HepG2 (cell line): ENCODE measurements around the gene RUNX2. TPM values are rescaled to one million over a fixed set of nuclear protein-coding genes. Genes with fewer than 3 reads are reported as not detected.

ENCODE experiments used
- ATAC-seq: fragments of 200-7000 bp; cut with Tn5 transposase; 3 replicates; pipeline ENCODE4 v1.9.1; 2020; ENCODE audit warnings: mild to moderate bottlenecking, moderate library complexity
- BruUV-seq: library from RNA; stranded (reverse); fragments of 400-500 nt; replicated peaks from 2 replicates; lab custom pipeline; 2021; lab: Mats Ljungman, UMichigan
- CTCF ChIA-PET: fragments of 300-600 bp; formaldehyde crosslinking; extraction: SDS; loops from one replicate; lab custom pipeline; 2021; ENCODE audit warnings: low total read pairs, inconsistent platforms, low intra/inter-chr PET ratio; lab: Yijun Ruan, JAX
- POLR2A ChIA-PET: fragments of 350-600 bp; sonication (Branson Sonifier 250); formaldehyde crosslinking; loops from one replicate; lab custom pipeline; 2020; ENCODE audit warnings: antibody characterized with exemption, inconsistent platforms; lab: Yijun Ruan, JAX
- DNase-seq: peaks from one replicate; pipeline ENCODE4 v3.0.0-alpha.2; 2015; ENCODE audit warnings: low spot score
- FAIRE-seq: peaks from 3 replicates; lab custom pipeline; 2011; peaks lifted over from hg19 to GRCh38; lab: Jason Lieb, UNC
- H2AFZ ChIP-seq: one replicate; pipeline ENCODE4 v1.6.1; 2011; ENCODE audit warnings: low read length, inconsistent platforms
- H3K27ac ChIP-seq: fragments of 300-600 bp; 3 replicates; pipeline ENCODE4 v1.8.0; 2011; ENCODE audit warnings: mixed run types, mild to moderate bottlenecking, mixed read lengths, low read length, inconsistent platforms; ENCODE audit not compliant: insufficient read depth; ENCODE audit errors: extremely low read length
- H3K27me3 ChIP-seq, 2 experiments: fragments of 200-600 bp in 1 of 2; 2 replicates in 1 of 2; 3 replicates in 1 of 2; pipeline versions ENCODE4 v1.6.0 to v1.8.0; 2011; ENCODE audit warnings: low read length in 2 of 2, mild to moderate bottlenecking in 2 of 2, moderate library complexity in 2 of 2, inconsistent platforms in 1 of 2; ENCODE audit not compliant: insufficient read depth in 2 of 2, control insufficient read depth in 1 of 2
- H3K36me3 ChIP-seq, 2 experiments: fragments of 200-600 bp in 1 of 2; replicated peaks in 1 of 2; 2 replicates in 1 of 2; 3 replicates in 1 of 2; pipeline versions ENCODE4 v1.5.1 to v1.8.0; 2011; ENCODE audit warnings: low read length in 2 of 2, inconsistent platforms in 1 of 2; ENCODE audit not compliant: insufficient read depth in 2 of 2, control insufficient read depth in 1 of 2
- H3K4me1 ChIP-seq: 2 replicates; pipeline ENCODE4 v1.5.1; 2012; ENCODE audit warnings: low read length, inconsistent platforms; ENCODE audit not compliant: insufficient read depth
- H3K4me2 ChIP-seq: 2 replicates; pipeline ENCODE4 v1.6.0; 2011; ENCODE audit warnings: low read depth, low read length, inconsistent platforms
- H3K4me3 ChIP-seq, 3 experiments: fragments of 200-600 bp in 1 of 3; sonication (generic), shearing (Covaris generic) in 1 of 3; replicated peaks in 1 of 3; 2 replicates each; pipeline ENCODE4 v1.5.1; 2011 to 2016; ENCODE audit warnings: low read length in 3 of 3, inconsistent platforms in 2 of 3, low read depth in 2 of 3, mild to moderate bottlenecking in 2 of 3, control low read depth in 1 of 3, mixed read lengths in 1 of 3; ENCODE audit not compliant: insufficient read depth in 1 of 3
- H3K79me2 ChIP-seq: one replicate; pipeline ENCODE4 v1.6.1; 2011; ENCODE audit warnings: low read length, inconsistent platforms; ENCODE audit not compliant: insufficient read depth
- H3K9ac ChIP-seq: 2 replicates; pipeline ENCODE4 v1.6.0; 2011; ENCODE audit warnings: mild to moderate bottlenecking, low read depth, low read length, inconsistent platforms; ENCODE audit not compliant: insufficient read depth
- H3K9me3 ChIP-seq: 2 replicates; pipeline ENCODE4 v1.5.1; 2012; ENCODE audit warnings: mild to moderate bottlenecking, low read length
- H4K20me1 ChIP-seq: 2 replicates; pipeline ENCODE4 v1.6.0; 2011; ENCODE audit warnings: inconsistent platforms, mild to moderate bottlenecking, low read length, moderate library complexity; ENCODE audit not compliant: insufficient read depth
- DPF2 ChIP-seq: sonication (generic); formaldehyde crosslinking; IDR thresholded peaks from 2 replicates; pipeline ENCODE4 v1.4.0; 2020; ENCODE audit warnings: mild to moderate bottlenecking, low read depth, missing genetic modification reagents, borderline replicate concordance
- KAT7 ChIP-seq: IDR thresholded peaks from 2 replicates; pipeline ENCODE4 v1.6.1; 2018; ENCODE audit warnings: borderline replicate concordance, missing compliant biosample characterization
- MYC ChIP-seq: sonication (generic); formaldehyde crosslinking; IDR thresholded peaks from 2 replicates; pipeline ENCODE4 v1.9.0; 2021; ENCODE audit warnings: missing genetic modification reagents, borderline replicate concordance
- SCMH1 ChIP-seq: sonication (generic); formaldehyde crosslinking; IDR thresholded peaks from 2 replicates; pipeline ENCODE4 v1.9.0; 2021; ENCODE audit warnings: missing genetic modification reagents, mild to moderate bottlenecking, borderline replicate concordance
- STAT5B ChIP-seq: sonication (generic); formaldehyde crosslinking; IDR thresholded peaks from 2 replicates; pipeline ENCODE4 v1.4.0; 2020; ENCODE audit warnings: missing genetic modification reagents
- TGIF2 ChIP-seq: IDR thresholded peaks from 2 replicates; pipeline ENCODE4 v1.6.1; 2016; ENCODE audit warnings: control low read depth, missing compliant biosample characterization
- ZC3H4 ChIP-seq: sonication (generic); formaldehyde crosslinking; IDR thresholded peaks from 2 replicates; pipeline ENCODE4 v1.4.0; 2020; ENCODE audit warnings: missing genetic modification reagents, borderline replicate concordance
- ZFP82 ChIP-seq: sonication (generic); formaldehyde crosslinking; IDR thresholded peaks from 2 replicates; pipeline ENCODE4 v1.5.1; 2020; ENCODE audit warnings: mild to moderate bottlenecking, missing genetic modification reagents, borderline replicate concordance
- ZMAT3 ChIP-seq: sonication (generic); formaldehyde crosslinking; conservative IDR thresholded peaks from 2 replicates; pipeline ENCODE4 v1.7.0; 2021; ENCODE audit warnings: missing genetic modification reagents
- ZNF205 ChIP-seq: IDR thresholded peaks from 2 replicates; pipeline ENCODE4 v1.6.1; 2018; ENCODE audit warnings: missing biosample characterization, missing genetic modification reagents
- ZNF580 ChIP-seq: IDR thresholded peaks from 2 replicates; pipeline ENCODE4 v1.6.1; 2016; ENCODE audit warnings: low read depth, borderline replicate concordance
- ZNF749 ChIP-seq: sonication (generic); formaldehyde crosslinking; IDR thresholded peaks from 2 replicates; pipeline ENCODE4 v1.8.0; 2022; ENCODE audit warnings: mild to moderate bottlenecking, missing genetic modification reagents, moderate library complexity, borderline replicate concordance
- ZNF75D ChIP-seq: sonication (generic); formaldehyde crosslinking; IDR thresholded peaks from 2 replicates; pipeline ENCODE4 v1.8.1; 2023; ENCODE audit warnings: missing genetic modification reagents, mild to moderate bottlenecking, borderline replicate concordance
- ZNF777 ChIP-seq: sonication (generic); formaldehyde crosslinking; IDR thresholded peaks from 2 replicates; pipeline ENCODE4 v1.4.0; 2020; ENCODE audit warnings: missing genetic modification reagents
- in situ Hi-C: cut with HindIII; loops from 2 replicates; pipeline ENCODE4 v1.10.0; 2017; ENCODE audit warnings: low pct_unique_long_range_greater_than_20kb; ENCODE audit not compliant: extremely low pct_ligation_motif_present
- intact Hi-C: fragments of 100-400 bp; cut with micrococcal nuclease; formaldehyde crosslinking; loops from one replicate; pipeline ENCODE4 v1.10.0; 2022; ENCODE audit not compliant: unreplicated experiment
- polyA plus RNA-seq, 8 experiments: library from polyadenylated mRNA; depleted of rRNA in 3 of 8; stranded (reverse) in 7 of 8; unstranded in 1 of 8; fragments of >200 nt; fragmentation: Illumina TruSeq in 4 of 8; extraction: Trizol in 4 of 8; gene quantifications; 2 replicates each; pipeline versions ENCODE4 v1.2.1 to v1.2.3, GENCODE V29; 2011 to 2016; ENCODE audit warnings: low read depth in 4 of 8, missing spikeins in 1 of 8, mixed read lengths in 1 of 8; ENCODE audit not compliant: insufficient read depth in 1 of 8
- total RNA-seq, 5 experiments: library from RNA; depleted of rRNA; stranded (reverse); fragments of >200 nt; fragmentation: Illumina TruSeq; extraction: Trizol; gene quantifications; 2 replicates each; pipeline ENCODE4 v1.2.3, GENCODE V29; 2016; ENCODE audit warnings: low read depth in 1 of 5
- TF ChIP-seq, protein P1 (sequence below): sonication (generic); formaldehyde crosslinking; IDR thresholded peaks from 2 replicates; pipeline ENCODE4 v1.4.0; 2020; ENCODE audit warnings: mild to moderate bottlenecking, missing genetic modification reagents

RUNX2 gene
- total and polyA plus RNA-seq, 2 of the 13 experiments (the other 11 are each of a cell fraction or from before 2014, with no cell fraction given), result not detected

- Histone ChIP-seq H4K20me1 (no peaks in the 10 kb centered on the region), H3K4me1 (no peaks in the 10 kb centered on the region), H3K9ac (no peak overlapping the region), H3K9me3 (no peaks in the 10 kb centered on the region), H3K27me3 (no peaks in the 10 kb centered on the region), H3K4me3 (no peak overlapping the region), H3K27ac (no peak overlapping the region), H3K79me2 (no peaks in the 10 kb centered on the region), H3K36me3 (peaks cover 2 to 3% of the 10 kb centered on the region in 2 experiments; a peak in 1 of 5 replicates), H2AFZ (no peak overlapping the region), H3K4me2 (no peak overlapping the region)
- ChIA-PET CTCF (no interaction called here), POLR2A (no interaction called here)
- BruUV-seq, result no TSS peak
- intact Hi-C loops (loop anchor here (10.0 kb wide), 1 partner anchor 85 kb away; no protein-coding TSS in a partner anchor), in situ Hi-C loops (no loop called here)
- ATAC-seq, result no peak
- no peak for TF ChIP-seq TGIF2 (CRISPR knock-in tag)
- no peak for TF ChIP-seq SCMH1 (CRISPR knock-in tag)
- TF ChIP-seq ZNF777, result no peak
- TF ChIP-seq, protein P1, sequence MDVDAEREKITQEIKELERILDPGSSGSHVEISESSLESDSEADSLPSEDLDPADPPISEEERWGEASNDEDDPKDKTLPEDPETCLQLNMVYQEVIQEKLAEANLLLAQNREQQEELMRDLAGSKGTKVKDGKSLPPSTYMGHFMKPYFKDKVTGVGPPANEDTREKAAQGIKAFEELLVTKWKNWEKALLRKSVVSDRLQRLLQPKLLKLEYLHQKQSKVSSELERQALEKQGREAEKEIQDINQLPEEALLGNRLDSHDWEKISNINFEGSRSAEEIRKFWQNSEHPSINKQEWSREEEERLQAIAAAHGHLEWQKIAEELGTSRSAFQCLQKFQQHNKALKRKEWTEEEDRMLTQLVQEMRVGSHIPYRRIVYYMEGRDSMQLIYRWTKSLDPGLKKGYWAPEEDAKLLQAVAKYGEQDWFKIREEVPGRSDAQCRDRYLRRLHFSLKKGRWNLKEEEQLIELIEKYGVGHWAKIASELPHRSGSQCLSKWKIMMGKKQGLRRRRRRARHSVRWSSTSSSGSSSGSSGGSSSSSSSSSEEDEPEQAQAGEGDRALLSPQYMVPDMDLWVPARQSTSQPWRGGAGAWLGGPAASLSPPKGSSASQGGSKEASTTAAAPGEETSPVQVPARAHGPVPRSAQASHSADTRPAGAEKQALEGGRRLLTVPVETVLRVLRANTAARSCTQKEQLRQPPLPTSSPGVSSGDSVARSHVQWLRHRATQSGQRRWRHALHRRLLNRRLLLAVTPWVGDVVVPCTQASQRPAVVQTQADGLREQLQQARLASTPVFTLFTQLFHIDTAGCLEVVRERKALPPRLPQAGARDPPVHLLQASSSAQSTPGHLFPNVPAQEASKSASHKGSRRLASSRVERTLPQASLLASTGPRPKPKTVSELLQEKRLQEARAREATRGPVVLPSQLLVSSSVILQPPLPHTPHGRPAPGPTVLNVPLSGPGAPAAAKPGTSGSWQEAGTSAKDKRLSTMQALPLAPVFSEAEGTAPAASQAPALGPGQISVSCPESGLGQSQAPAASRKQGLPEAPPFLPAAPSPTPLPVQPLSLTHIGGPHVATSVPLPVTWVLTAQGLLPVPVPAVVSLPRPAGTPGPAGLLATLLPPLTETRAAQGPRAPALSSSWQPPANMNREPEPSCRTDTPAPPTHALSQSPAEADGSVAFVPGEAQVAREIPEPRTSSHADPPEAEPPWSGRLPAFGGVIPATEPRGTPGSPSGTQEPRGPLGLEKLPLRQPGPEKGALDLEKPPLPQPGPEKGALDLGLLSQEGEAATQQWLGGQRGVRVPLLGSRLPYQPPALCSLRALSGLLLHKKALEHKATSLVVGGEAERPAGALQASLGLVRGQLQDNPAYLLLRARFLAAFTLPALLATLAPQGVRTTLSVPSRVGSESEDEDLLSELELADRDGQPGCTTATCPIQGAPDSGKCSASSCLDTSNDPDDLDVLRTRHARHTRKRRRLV (CRISPR knock-in tag), result no peak
- TF ChIP-seq STAT5B, result no peak
- TF ChIP-seq ZC3H4 (CRISPR knock-in tag), result no peak
- no peak for TF ChIP-seq MYC (CRISPR knock-in tag)
- no peak for TF ChIP-seq ZFP82 (CRISPR knock-in tag)
- TF ChIP-seq ZNF205 (CRISPR knock-in tag), result no peak
- TF ChIP-seq DPF2 (CRISPR knock-in tag), result no peak
- TF ChIP-seq ZNF75D (CRISPR knock-in tag), result no peak
- no peak for TF ChIP-seq ZNF749 (CRISPR knock-in tag)
- TF ChIP-seq ZNF580 (CRISPR knock-in tag), result no peak
- TF ChIP-seq KAT7 (CRISPR knock-in tag), result no peak
- no peak for TF ChIP-seq ZMAT3
- no peak for DNase-seq
- FAIRE-seq, result no peak
Measured at GRCh38 chr6:45350186-45350710, 22.1 kb downstream of the RUNX2 start.
